ENCODE measurements around the gene PIK3AP1.
"Not testable (repeated sequence)": the region's sequence is repeated elsewhere in the genome, so short reads cannot be mapped to it uniquely, and the experiment has no call there.

PIK3AP1 gene

GRCh38 chr10:96720422-96721206 lies at the start of gene PIK3AP1:
Gene PIK3AP1, minus strand, starts transcription at chr10:96720514. Its CDS starts 120 bp downstream, at chr10:96720394.
- DNase-seq: peak; percentile 64

DNA sequence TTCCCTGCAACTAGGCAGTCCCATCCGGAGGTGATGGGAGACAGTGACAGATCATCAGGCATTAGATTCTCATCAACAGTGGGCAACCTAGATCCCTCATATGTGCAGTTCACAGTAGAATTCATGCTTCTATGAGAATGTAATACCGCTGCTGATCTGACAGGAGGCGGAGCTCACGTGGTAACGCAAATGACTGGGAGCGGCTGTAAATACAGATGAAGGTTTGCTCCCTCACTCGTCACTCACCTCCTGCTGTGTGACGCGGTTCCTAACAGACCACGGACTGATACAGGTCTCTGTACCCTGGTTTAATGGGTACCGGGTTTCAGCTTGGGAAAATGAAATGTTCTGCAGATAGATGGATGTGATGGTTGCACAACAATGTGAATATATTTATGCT lies 47.8 kb upstream of the PIK3AP1 start:
- DNase-seq: no peak

- no peak for DNase-seq
Observed at GRCh38 chr10:96767611-96768010, 47.3 kb upstream of the PIK3AP1 start.

- DNase-seq: peak; percentile 44
Observed at GRCh38 chr10:96765406-96766240, 45.3 kb upstream of the PIK3AP1 start.

DNA sequence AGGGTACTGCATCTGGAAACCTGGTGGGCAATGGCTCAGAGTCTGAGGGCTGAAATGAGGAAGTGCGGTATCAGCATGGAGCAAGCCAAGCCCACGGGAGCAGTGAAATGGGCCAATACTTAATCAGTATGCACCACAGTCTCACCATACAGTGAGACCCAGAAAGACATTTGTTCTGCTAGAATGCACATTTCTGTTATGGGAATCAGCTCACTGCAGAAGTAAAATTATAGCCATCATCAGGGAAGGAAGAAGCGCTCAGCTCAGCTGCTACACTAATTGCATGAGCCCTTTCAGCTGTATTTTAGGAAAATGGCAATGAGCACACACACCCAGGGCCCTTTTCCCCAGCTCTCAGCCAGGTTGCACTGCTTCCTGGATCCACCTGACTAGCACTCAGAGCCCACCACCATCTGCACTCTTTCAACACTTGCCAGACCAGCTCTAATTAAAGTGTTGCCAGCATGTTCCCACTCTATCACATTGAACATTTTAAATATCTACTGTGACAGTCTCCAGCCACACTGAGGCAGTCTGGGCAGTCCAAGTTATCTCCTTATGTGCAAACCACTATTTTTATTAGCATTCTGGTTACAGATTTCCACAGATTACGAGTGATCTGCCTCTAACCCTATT lies 44.2 kb upstream of the PIK3AP1 start:
- DNase-seq: no peak

DNA sequence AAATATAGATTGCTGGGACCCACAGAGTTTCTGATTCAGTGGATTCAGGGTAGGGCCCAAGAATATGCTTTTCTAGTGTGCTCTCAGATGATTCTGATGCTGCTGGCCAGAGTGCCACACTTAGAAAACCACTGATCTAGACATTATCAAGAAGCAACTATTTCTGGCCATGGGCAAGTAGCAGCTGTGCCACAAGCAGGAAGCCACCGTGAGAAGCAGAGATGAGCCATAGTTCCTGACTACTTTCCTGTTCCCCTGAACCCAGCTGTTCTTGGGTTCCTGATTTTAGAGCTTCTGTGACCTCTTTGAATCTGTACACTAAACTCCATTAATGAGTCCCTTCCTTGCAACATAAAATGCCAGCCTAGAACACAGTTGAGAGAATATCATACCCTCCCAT lies 38.1 kb upstream of the PIK3AP1 start:
- DNase-seq: no peak

DNA sequence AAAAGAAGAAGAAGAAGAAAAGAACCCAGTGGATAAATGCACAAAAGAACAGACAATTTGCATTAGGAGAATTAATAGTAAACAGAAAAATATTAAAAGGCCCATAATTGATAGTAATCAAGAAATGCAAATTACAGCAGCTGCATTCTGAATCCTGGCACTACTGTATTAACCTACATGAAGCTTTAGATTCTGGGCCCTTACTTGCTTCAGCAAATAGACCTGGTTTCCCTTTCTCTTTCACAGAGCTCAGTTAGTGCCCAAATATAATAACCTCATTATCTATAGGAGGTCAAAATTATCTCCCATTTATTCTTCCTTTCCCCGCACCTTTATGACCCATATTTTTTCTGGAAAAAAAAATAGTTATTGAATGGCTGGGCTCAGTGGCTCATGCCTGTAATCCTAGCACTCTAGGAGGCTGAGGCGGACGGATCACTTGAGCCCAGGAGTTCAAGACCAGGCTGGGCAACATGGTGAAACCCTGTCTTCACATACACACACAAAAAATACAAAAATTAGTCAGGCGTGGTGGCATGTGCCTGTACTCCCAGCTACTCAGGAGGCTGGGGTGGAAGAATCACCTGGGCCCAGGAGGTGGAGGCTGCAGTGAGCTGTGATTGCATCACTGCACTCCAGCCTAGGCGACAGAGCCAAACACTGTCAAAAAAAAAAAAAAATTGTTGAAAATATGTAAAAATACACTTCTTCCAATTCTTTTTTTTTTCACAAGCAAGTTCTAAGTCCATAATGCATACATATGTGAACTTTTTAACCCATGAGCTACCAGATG lies 36.0 kb upstream of the PIK3AP1 start:
- no peak for DNase-seq

DNA sequence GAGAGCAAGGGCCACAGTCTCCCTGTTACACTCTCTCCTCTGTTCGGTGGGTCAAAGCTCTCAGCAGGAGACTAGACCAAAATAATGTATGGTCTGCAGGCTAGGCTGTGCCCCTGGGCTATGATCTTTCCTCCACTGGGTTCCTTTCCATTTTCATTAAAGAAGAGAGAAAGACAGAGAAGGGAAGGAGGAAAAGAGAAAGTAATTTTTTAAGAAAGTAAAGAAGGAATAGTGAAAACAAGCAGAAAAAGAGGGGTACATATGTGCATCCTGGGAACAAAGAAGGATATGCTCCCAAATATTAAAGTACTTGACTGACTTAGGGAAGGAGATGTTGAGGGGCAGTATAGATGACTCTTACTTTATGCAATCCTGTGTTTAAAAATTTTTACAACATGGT lies 33.6 kb upstream of the PIK3AP1 start:
- DNase-seq: no peak

DNA sequence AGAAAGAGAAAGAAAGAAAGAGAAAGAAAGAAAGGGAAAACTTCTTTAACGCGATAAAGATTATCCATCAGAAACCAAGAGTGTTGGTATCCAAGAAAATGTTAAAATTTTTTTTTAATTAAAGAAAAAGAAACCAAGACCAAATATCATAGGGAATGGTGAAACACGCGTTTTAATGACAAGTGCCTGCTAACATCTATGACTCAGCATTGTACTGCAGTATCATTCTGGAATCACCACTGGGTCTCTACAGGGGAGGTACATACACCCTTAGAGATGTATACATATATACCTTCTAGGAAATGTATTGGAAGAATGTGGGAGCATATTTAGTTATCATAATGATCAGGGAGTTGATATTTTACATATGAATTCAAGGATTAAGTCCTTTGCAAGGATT lies 32.1 kb upstream of the PIK3AP1 start:
- no peak for DNase-seq

- DNase-seq: not testable (repeated sequence)
Observed at GRCh38 chr10:96750316-96750715, 30.0 kb upstream of the PIK3AP1 start.

- no peak for DNase-seq
Observed at GRCh38 chr10:96747734-96748550, 27.6 kb upstream of the PIK3AP1 start.

DNA sequence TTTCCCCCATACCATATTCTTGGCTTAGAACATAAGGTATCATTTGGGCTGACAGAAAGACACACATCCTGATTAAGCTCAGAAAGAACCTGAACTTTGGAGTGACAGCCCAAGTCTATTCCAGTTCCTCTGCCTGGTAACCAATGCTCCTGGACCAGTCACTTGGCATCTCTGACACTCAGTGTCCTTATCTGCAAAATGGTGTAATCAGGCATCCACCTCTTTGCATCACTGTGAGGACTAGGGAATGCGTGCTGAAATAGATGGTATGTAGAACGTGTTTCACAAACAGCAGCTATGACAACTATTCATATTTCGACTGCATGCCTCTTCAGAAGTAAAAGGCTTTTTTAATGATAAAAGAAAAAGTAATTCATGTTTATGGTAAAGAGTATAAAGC lies 26.2 kb upstream of the PIK3AP1 start:
- no peak for DNase-seq

DNA sequence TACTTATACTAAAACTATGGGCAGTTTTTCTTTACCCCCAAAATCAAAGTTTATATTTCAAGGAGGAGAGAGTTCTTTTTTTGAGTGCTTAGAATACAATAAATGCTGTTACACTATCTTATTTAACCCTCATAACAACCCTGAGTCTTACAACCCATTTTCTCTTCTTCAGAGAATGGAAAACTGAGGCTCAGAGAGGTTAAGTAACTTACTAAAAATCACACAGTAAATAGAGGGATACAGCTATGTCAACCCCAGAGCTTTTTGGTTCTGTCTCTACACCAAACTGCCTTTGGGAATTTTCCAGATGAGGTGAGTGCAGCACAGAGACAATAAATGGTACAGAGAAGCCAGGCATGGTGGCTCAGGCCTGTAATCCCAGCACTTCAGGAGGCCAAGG lies 25.6 kb upstream of the PIK3AP1 start:
- DNase-seq: no peak

DNA sequence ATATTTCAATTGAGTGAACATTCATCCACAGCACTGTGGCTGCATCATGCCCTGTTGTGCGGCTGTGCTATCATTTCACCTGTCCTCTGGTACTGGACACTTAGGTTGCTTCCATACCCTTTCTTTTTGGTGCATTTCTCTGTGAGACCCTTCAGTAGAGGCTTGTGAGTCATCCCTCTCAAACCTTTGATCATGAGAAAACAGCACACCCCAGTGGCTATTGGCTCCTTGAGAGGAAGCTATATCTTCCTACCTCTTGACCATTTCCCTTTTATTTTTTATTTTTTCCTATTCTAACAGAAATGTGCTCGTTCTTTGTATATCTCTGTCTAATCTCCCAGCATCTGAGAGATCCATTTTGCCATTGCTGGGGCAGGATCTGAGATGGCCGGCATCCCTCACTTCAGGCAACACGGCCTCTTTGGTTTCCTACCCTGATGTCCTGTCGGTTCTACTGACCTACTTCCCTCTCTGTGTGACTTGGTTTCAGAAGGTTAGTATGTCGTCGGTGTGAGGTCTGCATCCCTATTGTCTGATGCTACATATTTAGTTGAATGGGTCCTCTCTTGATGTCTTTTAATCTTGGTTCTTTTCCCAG lies 23.8 kb upstream of the PIK3AP1 start:
- no peak for DNase-seq

DNA sequence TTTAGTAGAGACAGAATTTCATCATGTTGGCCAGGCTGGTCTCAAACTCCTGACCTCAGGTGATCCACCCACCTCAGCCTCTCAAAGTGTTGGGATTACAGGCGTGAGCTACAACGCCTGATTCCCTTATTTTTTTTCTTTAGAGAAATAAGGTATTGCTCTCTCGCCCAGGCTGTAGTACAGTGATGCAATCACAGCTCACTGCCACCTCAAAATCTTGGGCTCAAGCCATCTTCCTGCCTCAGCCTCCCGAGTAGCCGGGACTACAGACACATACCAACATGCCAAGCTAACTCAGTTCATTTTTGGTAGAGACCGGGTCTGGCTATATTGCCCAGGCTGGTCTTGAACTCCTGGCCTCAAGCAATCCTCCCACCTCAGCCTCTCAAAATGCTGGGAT lies 21.2 kb upstream of the PIK3AP1 start:
- DNase-seq: not testable (repeated sequence)

GRCh38 chr10:96740579-96741281 lies 20.4 kb upstream of the PIK3AP1 start:
- DNase-seq: no peak

- DNase-seq: no peak
Observed at GRCh38 chr10:96740141-96740540, 19.8 kb upstream of the PIK3AP1 start.

DNA sequence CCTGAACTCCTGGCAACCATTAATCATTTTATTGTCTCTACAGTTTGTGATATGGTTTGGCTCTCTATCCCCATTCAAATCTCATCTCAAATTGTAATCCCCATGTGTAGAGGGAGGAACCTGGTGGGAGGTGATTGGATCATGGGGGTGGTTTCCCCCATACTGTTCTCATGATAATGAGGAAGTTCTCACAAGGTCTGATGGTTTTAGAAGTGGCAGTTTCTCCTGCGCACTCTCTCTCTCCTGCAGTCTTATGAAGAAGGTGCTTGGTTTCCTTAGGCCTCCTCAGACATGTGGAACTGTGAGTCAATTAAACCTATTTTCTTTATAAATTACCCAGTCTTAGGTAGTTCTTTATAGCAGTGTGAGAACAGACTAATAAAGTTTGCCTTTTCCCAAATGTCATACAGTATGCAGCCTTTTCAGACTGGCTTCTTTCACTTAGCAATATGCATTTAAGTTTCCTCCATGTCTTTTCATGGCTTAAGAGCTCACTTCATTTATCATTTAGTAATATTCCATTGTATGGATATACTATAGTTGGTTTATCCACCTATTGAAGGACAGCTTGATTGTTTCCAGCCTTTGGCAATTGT lies 17.1 kb upstream of the PIK3AP1 start:
- DNase-seq: not testable (repeated sequence)

DNA sequence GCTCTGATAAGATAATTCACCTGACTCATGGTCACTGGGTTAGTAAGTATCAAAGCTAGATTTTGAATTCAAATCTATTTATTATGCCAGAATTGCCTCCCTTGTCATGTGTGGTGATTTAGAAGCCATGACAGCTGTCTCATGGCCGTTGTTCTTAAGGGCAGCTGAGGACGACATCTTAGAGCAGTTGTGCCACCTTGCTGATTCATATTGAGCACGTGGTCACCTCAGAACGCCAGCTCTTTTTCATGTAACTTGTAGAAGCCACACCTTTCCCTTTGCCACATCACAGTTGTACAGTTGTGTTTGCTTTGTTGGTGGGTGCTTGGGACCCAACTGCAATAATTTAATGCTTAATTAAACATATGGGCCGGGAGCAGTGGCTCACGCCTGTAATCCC lies 4.3 kb upstream of the PIK3AP1 start:
- DNase-seq: no peak

DNA sequence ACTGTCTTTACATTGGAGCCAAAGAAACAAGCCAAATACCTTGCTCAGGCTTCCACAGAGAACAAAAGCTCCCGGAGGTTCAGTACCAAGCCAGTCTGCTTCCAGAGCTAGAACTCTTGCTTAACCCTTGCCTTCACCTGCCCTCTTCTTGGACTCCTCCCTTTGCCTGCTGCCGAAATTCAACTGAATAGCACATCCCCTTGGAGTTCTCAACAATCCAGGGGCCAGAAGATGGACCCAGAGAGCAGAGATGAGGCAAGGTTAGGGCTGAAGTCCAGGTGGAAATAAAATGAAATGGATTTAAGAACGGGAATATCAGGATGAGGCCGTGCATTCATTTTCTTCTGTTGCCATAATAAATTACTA lies 876 bp upstream of the PIK3AP1 start:
- DNase-seq: peak; percentile 35
